ENCODE results near the gene DLG2.

- no peak for TF ChIP-seq CTCF (IDR thresholded peaks at IDR 0.05; ENCODE audit: low read depth, low read length)
- no peak for TF ChIP-seq EZH2phosphoT487 (IDR thresholded peaks at IDR 0.05; ENCODE audit: low read depth)
Measured at GRCh38 chr11:83613767-83614121, 2013.4 kb downstream of the DLG2 start.
